ENCODE data around the gene PUSL1. TPM values are rescaled to one million over a fixed set of nuclear protein-coding genes. Genes with fewer than 3 reads are reported as not detected.

PUSL1 gene
- total and polyA plus RNA-seq, 2 donors (not counting 3 experiments of a cell fraction or from before 2014, with no cell fraction given): 18.8 to 27.3 TPM

GRCh38 chr1:1353389-1354151 lies 45.2 kb downstream of the PUSL1 start:
- H4K20me1 ChIP-seq (replicated peaks; ENCODE audit: control insufficient read depth, extremely low read depth, insufficient read depth, low read length): no peaks in the 10 kb centered on the region
- no peak for FAIRE-seq
- ChIA-PET CTCF (interaction anchor here (1.1 kb wide), 1 partner anchor 18 kb away, joined by 3 read pairs; no protein-coding TSS in a partner anchor), POLR2A (no interaction called here)
- H3K27ac ChIP-seq (ENCODE audit: insufficient read depth, low read depth, low read length): no peak overlapping the region
- intact Hi-C loops (cut with micrococcal nuclease) (no loop called here), dilution Hi-C loops (cut with MboI; ENCODE audit: extremely low pct_ligation_motif_present, low sequenced_read_pairs) (no loop called here)
- peaks cover 11 to 23% of the 10 kb centered on the region in 2 experiments for H3K27me3 ChIP-seq (ENCODE audit: control insufficient read depth in 2 of 2, insufficient read depth in 2 of 2, low read length in 2 of 2)
- DNase-seq (ENCODE audit: low read depth, low spot score): no peak
- no peak overlapping the region for H3K4me2 ChIP-seq (ENCODE audit: insufficient read depth, low read length)
- H3K36me3 ChIP-seq (ENCODE audit: control insufficient read depth in 2 of 2, extremely low read depth in 1 of 2, insufficient read depth in 2 of 2, low read length in 2 of 2): no peaks in the 10 kb centered on the region
- no peak overlapping the region for H3K9ac ChIP-seq (replicated peaks; ENCODE audit: extremely low read depth, insufficient read depth, low read length)
- no peak overlapping the region for H3K4me3 ChIP-seq (replicated peaks in 1 of 3; ENCODE audit: insufficient read depth in 1 of 3, low read depth in 1 of 3, low read length in 3 of 3)
- H3K9me3 ChIP-seq (replicated peaks; ENCODE audit: control insufficient read depth, insufficient read depth, low read length): no peaks in the 10 kb centered on the region
- no peak overlapping the region for H2AFZ ChIP-seq (ENCODE audit: low read depth, low read length)
- TF ChIP-seq POLR2A (IDR thresholded peaks at IDR 0.05; ENCODE audit: low read depth, low read length) (no peak), EZH2 (IDR thresholded peaks at IDR 0.05; ENCODE audit: borderline replicate concordance, low read depth, low read length, severe bottlenecking) (no peak), POLR2AphosphoS5 (IDR thresholded peaks at IDR 0.05; ENCODE audit: insufficient read depth, low read depth, low read length) (no peak), MYC (IDR thresholded peaks at IDR 0.05; ENCODE audit: low read depth, low read length) (no peak), MAX (IDR thresholded peaks at IDR 0.05; ENCODE audit: insufficient read depth, insufficient read length) (no peak), CTCF (IDR thresholded peaks at IDR 0.05; ENCODE audit: extremely low read depth in 1 of 2, insufficient read depth in 1 of 2, low read depth in 1 of 2, low read length in 2 of 2) (no peak), GATA2 (IDR thresholded peaks at IDR 0.05; ENCODE audit: insufficient read depth, insufficient read length, low read depth, low read length) (no peak), JUN (IDR thresholded peaks at IDR 0.05; ENCODE audit: borderline replicate concordance, insufficient read depth, insufficient read length, low read depth) (no peak), FOS (IDR thresholded peaks at IDR 0.05; ENCODE audit: borderline replicate concordance, insufficient read depth, low read length) (no peak)
- H3K9me1 ChIP-seq (replicated peaks; ENCODE audit: control insufficient read depth, extremely low read depth, insufficient read depth, low read length): no peaks in the 10 kb centered on the region
- H3K4me1 ChIP-seq (ENCODE audit: control insufficient read depth, extremely low read depth, insufficient read depth, low read length): no peaks in the 10 kb centered on the region
- no TSS peak for BruUV-seq (replicated peaks)
- H3K79me2 ChIP-seq (ENCODE audit: control insufficient read depth, insufficient read depth, low read length): peaks cover 3% of the 10 kb centered on the region
